Measurements from ENCODE around the gene DMGDH.

DNA sequence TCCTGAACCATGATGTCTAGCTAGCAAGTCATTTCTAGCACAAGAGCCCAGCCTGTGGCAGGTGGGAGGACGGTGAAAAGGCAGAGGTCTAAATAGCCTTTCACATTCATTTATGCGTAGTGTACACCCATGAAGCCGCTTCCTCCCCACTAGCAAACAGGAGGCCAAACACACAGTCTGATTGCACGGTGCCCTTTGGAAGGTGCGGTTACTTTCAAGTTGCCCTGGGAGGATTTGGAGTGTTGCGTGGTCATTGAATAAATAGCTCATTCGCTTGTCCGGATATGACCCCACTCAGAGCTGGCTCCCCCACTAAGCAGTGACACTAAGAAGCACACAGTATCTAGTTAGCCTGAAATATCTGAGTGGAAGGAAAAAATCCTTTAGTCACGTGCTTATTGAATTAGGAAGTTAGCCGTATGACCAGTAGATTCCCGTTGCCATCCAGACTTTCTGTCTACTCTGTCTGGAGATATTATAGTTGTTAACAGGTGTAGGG, 83.7 kb downstream of the DMGDH start:
- TF ChIP-seq MAZ (IDR thresholded peaks at IDR 0.05; ENCODE audit: borderline replicate concordance, low read depth, low read length) (no peak), POLR2A (IDR thresholded peaks at IDR 0.05; ENCODE audit: low read depth, low read length) (no peak; the same call in 1 of the 2 replicates), MXI1 (IDR thresholded peaks at IDR 0.05; ENCODE audit: borderline replicate concordance, low read depth, low read length) (no peak), RAD21 (IDR thresholded peaks at IDR 0.05; ENCODE audit: low read length) (no peak), RFX5 (IDR thresholded peaks at IDR 0.05; ENCODE audit: low read depth, low read length) (no peak), RCOR1 (IDR thresholded peaks at IDR 0.05; ENCODE audit: insufficient replicate concordance, low read length) (no peak), CEBPB (IDR thresholded peaks at IDR 0.05; ENCODE audit: low read depth, low read length) (no peak), SMC3 (IDR thresholded peaks at IDR 0.05; ENCODE audit: low read depth, low read length) (no peak), FOS (IDR thresholded peaks at IDR 0.05; ENCODE audit: low read depth, low read length) (no peak), MAFK (IDR thresholded peaks at IDR 0.05; ENCODE audit: low read depth, low read length) (no peak), NFE2L2 (IDR thresholded peaks at IDR 0.05; ENCODE audit: low read depth, low read length) (no peak)
- TF ChIP-seq, protein P1, sequence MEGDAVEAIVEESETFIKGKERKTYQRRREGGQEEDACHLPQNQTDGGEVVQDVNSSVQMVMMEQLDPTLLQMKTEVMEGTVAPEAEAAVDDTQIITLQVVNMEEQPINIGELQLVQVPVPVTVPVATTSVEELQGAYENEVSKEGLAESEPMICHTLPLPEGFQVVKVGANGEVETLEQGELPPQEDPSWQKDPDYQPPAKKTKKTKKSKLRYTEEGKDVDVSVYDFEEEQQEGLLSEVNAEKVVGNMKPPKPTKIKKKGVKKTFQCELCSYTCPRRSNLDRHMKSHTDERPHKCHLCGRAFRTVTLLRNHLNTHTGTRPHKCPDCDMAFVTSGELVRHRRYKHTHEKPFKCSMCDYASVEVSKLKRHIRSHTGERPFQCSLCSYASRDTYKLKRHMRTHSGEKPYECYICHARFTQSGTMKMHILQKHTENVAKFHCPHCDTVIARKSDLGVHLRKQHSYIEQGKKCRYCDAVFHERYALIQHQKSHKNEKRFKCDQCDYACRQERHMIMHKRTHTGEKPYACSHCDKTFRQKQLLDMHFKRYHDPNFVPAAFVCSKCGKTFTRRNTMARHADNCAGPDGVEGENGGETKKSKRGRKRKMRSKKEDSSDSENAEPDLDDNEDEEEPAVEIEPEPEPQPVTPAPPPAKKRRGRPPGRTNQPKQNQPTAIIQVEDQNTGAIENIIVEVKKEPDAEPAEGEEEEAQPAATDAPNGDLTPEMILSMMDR (conservative IDR thresholded peaks at IDR 0.05; ENCODE audit: low read depth, low read length), result no peak
- TF ChIP-seq, protein P2, sequence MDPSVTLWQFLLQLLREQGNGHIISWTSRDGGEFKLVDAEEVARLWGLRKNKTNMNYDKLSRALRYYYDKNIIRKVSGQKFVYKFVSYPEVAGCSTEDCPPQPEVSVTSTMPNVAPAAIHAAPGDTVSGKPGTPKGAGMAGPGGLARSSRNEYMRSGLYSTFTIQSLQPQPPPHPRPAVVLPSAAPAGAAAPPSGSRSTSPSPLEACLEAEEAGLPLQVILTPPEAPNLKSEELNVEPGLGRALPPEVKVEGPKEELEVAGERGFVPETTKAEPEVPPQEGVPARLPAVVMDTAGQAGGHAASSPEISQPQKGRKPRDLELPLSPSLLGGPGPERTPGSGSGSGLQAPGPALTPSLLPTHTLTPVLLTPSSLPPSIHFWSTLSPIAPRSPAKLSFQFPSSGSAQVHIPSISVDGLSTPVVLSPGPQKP (IDR thresholded peaks at IDR 0.05; ENCODE audit: borderline replicate concordance, low read depth, low read length), result no peak
- TF ChIP-seq, protein P3, sequence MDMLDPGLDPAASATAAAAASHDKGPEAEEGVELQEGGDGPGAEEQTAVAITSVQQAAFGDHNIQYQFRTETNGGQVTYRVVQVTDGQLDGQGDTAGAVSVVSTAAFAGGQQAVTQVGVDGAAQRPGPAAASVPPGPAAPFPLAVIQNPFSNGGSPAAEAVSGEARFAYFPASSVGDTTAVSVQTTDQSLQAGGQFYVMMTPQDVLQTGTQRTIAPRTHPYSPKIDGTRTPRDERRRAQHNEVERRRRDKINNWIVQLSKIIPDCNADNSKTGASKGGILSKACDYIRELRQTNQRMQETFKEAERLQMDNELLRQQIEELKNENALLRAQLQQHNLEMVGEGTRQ (IDR thresholded peaks at IDR 0.05; ENCODE audit: low read depth, low read length), result peak; percentile 25; the same call in 1 of the 2 replicates
